K562 (cell line): ENCODE data around the gene CTSH. TPM values are rescaled to one million over a fixed set of nuclear protein-coding genes. Genes with fewer than 3 reads are reported as not detected.

Source experiments
- CXXC5 ChIP-seq: fragments of 250-450 bp; sonication (Bioruptor Pico); IDR thresholded peaks from 2 replicates; pipeline ENCODE4 v1.8.0; 2022; ENCODE audit warnings: inconsistent platforms, mild to moderate bottlenecking, moderate library complexity
- KDM1A ChIP-seq, 2 experiments: fragments of 450-650 bp; IDR thresholded peaks; 2 replicates each; pipeline ENCODE4 v1.6.1; 2016; ENCODE audit warnings: mild to moderate bottlenecking in 2 of 2
- MTA1 ChIP-seq: fragments of 450-650 bp; IDR thresholded peaks from 2 replicates; pipeline ENCODE4 v1.6.1; 2017; ENCODE audit warnings: borderline replicate concordance
- NR2C2 ChIP-seq, 2 experiments: fragments of 200-800 bp in 1 of 2; sonication (Bioruptor generic) in 1 of 2; sonication (generic) in 1 of 2; formaldehyde crosslinking in 1 of 2; IDR thresholded peaks; 2 replicates each; pipeline versions ENCODE4 v1.6.1 to v1.8.0; 2016 to 2022; ENCODE audit warnings: mild to moderate bottlenecking in 1 of 2, missing compliant biosample characterization in 1 of 2, missing genetic modification characterization in 1 of 2, missing genetic modification reagents in 1 of 2
- POLR2B ChIP-seq: fragments of 450-650 bp; IDR thresholded peaks from 2 replicates; pipeline ENCODE4 v1.6.1; 2018; ENCODE audit warnings: low read depth; ENCODE audit not compliant: partially characterized antibody
- RB1 ChIP-seq: fragments of 450-650 bp; IDR thresholded peaks from 2 replicates; pipeline ENCODE4 v1.6.1; 2017; ENCODE audit warnings: low read depth, mild to moderate bottlenecking
- SOX6 ChIP-seq: fragments of 450-650 bp; IDR thresholded peaks from 2 replicates; pipeline ENCODE4 v1.6.1; 2014; ENCODE audit warnings: mild to moderate bottlenecking
- ZNF184 ChIP-seq: sonication (generic); formaldehyde crosslinking; IDR thresholded peaks from 2 replicates; pipeline ENCODE4 v1.5.0; 2020; ENCODE audit warnings: missing genetic modification reagents
- ZNF584 ChIP-seq: fragments of 200-800 bp; sonication (Bioruptor generic); IDR thresholded peaks from 2 replicates; pipeline ENCODE4 v1.6.1; 2016; ENCODE audit warnings: low read depth, mild to moderate bottlenecking, missing genetic modification characterization, missing compliant biosample characterization
- ZNF830 ChIP-seq: fragments of 250-450 bp; sonication (Bioruptor Pico); IDR thresholded peaks from 2 replicates; pipeline ENCODE4 v1.5.0; 2021; ENCODE audit warnings: mild to moderate bottlenecking
- polyA plus RNA-seq, 8 experiments: library from polyadenylated mRNA; depleted of rRNA in 4 of 8; stranded (reverse) in 5 of 8; unstranded in 3 of 8; fragments of >200 nt; fragmentation: Nextera tagmentation in 2 of 8; fragmentation: Illumina TruSeq in 1 of 8; extraction: Ambion mirVana in 2 of 8; extraction: Trizol in 1 of 8; gene quantifications; 2 replicates each; pipeline versions ENCODE4 v1.2.1 to v1.2.3, GENCODE V29; 2011 to 2014; ENCODE audit warnings: inconsistent platforms in 1 of 8, missing spikeins in 1 of 8
- total RNA-seq, 7 experiments: library from RNA; depleted of rRNA in 6 of 7; stranded (reverse); fragments of >200 nt in 6 of 7; fragmentation: Illumina TruSeq in 2 of 7; extraction: Trizol in 2 of 7; gene quantifications; 2 replicates each; pipeline versions ENCODE4 v1.2.1 to v1.2.3, GENCODE V29; 2011 to 2021; ENCODE audit warnings: low replicate concordance in 1 of 7
- TF ChIP-seq, protein P1 (sequence below): fragments of 250-450 bp; sonication (Bioruptor Pico); IDR thresholded peaks from 2 replicates; pipeline ENCODE4 v1.8.0; 2021; ENCODE audit warnings: borderline replicate concordance, mild to moderate bottlenecking, moderate library complexity; ENCODE audit not compliant: poor library complexity, severe bottlenecking
- TF ChIP-seq, protein P2 (sequence below): fragments of 250-450 bp; sonication (Bioruptor Pico); IDR thresholded peaks from 2 replicates; pipeline ENCODE4 v1.4.0; 2020
- TF ChIP-seq, protein P3 (sequence below): sonication (generic); formaldehyde crosslinking; IDR thresholded peaks from 2 replicates; pipeline ENCODE4 v1.8.0; 2022; ENCODE audit warnings: mild to moderate bottlenecking, missing genetic modification reagents
- TF ChIP-seq, protein P4 (sequence below): fragments of 450-650 bp; formaldehyde crosslinking; IDR thresholded peaks from 2 replicates; pipeline ENCODE4 v1.4.0; 2020; ENCODE audit warnings: mild to moderate bottlenecking, moderate library complexity
- TF ChIP-seq, protein P5 (sequence below): fragments of 200-400 bp; formaldehyde crosslinking; IDR thresholded peaks from 2 replicates; pipeline ENCODE4 v1.6.1; 2017; ENCODE audit warnings: mild to moderate bottlenecking, low read depth, low read length, moderate library complexity

Gene CTSH
- total and polyA plus RNA-seq, 9 of the 15 experiments (the other 6 are each of a cell fraction or from before 2014, with no cell fraction given) = 15.0 to 462 (median 173) TPM

DNA sequence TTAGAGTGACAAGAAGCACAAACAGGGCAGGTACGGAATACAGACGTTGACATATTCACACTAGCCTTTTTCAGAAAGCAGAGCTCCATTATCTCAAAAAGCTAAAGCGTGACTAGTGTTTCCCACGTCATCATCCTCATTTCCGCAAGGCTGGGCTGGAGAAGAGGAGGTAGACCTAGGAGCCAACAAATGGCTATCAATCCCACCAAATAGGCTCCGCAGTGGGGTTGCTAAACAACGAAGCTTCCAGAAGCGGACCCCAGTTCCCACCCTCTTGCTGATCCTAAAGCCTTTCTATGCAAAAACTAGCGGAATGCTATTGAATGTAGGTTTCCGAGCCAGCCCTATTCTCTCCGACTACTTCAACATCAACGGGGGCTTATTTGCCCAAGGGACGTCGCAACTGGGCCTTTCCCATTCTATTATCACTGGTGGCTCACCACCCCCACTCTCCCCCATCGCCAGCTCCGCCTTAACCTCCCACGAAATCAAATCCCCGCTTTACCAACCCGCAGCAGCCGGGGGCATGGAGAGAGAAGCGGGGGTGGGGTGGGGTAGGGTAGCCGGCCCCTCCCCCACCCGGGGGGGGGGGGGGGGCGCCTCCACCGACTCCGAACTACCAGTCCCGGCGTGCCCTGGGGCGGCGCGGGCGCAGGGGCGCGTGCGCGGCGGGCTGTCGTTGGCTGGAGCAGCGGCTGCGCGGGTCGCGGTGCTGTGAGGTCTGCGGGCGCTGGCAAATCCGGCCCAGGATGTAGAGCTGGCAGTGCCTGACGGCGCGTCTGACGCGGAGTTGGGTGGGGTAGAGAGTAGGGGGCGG, 72.5 kb downstream of the CTSH start, which contains the start of gene MORF4L1 (continued):
- TF ChIP-seq ZNF830 = no peak
- TF ChIP-seq, protein P1, sequence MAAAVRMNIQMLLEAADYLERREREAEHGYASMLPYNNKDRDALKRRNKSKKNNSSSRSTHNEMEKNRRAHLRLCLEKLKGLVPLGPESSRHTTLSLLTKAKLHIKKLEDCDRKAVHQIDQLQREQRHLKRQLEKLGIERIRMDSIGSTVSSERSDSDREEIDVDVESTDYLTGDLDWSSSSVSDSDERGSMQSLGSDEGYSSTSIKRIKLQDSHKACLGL = no peak
- no peak for TF ChIP-seq SOX6
- TF ChIP-seq ZNF184 (CRISPR knock-in tag) = no peak
- TF ChIP-seq, protein P2, sequence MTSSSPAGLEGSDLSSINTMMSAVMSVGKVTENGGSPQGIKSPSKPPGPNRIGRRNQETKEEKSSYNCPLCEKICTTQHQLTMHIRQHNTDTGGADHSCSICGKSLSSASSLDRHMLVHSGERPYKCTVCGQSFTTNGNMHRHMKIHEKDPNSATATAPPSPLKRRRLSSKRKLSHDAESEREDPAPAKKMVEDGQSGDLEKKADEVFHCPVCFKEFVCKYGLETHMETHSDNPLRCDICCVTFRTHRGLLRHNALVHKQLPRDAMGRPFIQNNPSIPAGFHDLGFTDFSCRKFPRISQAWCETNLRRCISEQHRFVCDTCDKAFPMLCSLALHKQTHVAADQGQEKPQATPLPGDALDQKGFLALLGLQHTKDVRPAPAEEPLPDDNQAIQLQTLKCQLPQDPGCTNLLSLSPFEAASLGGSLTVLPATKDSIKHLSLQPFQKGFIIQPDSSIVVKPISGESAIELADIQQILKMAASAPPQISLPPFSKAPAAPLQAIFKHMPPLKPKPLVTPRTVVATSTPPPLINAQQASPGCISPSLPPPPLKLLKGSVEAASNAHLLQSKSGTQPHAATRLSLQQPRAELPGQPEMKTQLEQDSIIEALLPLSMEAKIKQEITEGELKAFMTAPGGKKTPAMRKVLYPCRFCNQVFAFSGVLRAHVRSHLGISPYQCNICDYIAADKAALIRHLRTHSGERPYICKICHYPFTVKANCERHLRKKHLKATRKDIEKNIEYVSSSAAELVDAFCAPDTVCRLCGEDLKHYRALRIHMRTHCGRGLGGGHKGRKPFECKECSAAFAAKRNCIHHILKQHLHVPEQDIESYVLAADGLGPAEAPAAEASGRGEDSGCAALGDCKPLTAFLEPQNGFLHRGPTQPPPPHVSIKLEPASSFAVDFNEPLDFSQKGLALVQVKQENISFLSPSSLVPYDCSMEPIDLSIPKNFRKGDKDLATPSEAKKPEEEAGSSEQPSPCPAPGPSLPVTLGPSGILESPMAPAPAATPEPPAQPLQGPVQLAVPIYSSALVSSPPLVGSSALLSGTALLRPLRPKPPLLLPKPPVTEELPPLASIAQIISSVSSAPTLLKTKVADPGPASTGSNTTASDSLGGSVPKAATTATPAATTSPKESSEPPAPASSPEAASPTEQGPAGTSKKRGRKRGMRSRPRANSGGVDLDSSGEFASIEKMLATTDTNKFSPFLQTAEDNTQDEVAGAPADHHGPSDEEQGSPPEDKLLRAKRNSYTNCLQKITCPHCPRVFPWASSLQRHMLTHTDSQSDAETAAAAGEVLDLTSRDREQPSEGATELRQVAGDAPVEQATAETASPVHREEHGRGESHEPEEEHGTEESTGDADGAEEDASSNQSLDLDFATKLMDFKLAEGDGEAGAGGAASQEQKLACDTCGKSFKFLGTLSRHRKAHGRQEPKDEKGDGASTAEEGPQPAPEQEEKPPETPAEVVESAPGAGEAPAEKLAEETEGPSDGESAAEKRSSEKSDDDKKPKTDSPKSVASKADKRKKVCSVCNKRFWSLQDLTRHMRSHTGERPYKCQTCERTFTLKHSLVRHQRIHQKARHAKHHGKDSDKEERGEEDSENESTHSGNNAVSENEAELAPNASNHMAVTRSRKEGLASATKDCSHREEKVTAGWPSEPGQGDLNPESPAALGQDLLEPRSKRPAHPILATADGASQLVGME (CRISPR knock-in tag) = no peak
- TF ChIP-seq, protein P3, sequence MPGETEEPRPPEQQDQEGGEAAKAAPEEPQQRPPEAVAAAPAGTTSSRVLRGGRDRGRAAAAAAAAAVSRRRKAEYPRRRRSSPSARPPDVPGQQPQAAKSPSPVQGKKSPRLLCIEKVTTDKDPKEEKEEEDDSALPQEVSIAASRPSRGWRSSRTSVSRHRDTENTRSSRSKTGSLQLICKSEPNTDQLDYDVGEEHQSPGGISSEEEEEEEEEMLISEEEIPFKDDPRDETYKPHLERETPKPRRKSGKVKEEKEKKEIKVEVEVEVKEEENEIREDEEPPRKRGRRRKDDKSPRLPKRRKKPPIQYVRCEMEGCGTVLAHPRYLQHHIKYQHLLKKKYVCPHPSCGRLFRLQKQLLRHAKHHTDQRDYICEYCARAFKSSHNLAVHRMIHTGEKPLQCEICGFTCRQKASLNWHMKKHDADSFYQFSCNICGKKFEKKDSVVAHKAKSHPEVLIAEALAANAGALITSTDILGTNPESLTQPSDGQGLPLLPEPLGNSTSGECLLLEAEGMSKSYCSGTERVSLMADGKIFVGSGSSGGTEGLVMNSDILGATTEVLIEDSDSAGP (CRISPR knock-in tag) = no peak
- TF ChIP-seq, protein P4, sequence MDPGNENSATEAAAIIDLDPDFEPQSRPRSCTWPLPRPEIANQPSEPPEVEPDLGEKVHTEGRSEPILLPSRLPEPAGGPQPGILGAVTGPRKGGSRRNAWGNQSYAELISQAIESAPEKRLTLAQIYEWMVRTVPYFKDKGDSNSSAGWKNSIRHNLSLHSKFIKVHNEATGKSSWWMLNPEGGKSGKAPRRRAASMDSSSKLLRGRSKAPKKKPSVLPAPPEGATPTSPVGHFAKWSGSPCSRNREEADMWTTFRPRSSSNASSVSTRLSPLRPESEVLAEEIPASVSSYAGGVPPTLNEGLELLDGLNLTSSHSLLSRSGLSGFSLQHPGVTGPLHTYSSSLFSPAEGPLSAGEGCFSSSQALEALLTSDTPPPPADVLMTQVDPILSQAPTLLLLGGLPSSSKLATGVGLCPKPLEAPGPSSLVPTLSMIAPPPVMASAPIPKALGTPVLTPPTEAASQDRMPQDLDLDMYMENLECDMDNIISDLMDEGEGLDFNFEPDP (CRISPR knock-in tag) = no peak
- peak in 1 of 2 experiments; percentile 59; a peak in 1 of 4 replicates for TF ChIP-seq KDM1A (IDR thresholded peaks at IDR 0.05)
- peak; percentile 76 for TF ChIP-seq CXXC5 (CRISPR knock-in tag)
- peak; percentile 13 for TF ChIP-seq POLR2B
- no peak for TF ChIP-seq RB1
- no peak for TF ChIP-seq NR2C2 (CRISPR knock-in tag; IDR thresholded peaks at IDR 0.05)
- TF ChIP-seq NR2C2 (tag; IDR thresholded peaks at IDR 0.05) = peak; percentile 45; the same call in 1 of the 2 replicates
- no peak for TF ChIP-seq ZNF584 (CRISPR knock-in tag)
- TF ChIP-seq, protein P5, sequence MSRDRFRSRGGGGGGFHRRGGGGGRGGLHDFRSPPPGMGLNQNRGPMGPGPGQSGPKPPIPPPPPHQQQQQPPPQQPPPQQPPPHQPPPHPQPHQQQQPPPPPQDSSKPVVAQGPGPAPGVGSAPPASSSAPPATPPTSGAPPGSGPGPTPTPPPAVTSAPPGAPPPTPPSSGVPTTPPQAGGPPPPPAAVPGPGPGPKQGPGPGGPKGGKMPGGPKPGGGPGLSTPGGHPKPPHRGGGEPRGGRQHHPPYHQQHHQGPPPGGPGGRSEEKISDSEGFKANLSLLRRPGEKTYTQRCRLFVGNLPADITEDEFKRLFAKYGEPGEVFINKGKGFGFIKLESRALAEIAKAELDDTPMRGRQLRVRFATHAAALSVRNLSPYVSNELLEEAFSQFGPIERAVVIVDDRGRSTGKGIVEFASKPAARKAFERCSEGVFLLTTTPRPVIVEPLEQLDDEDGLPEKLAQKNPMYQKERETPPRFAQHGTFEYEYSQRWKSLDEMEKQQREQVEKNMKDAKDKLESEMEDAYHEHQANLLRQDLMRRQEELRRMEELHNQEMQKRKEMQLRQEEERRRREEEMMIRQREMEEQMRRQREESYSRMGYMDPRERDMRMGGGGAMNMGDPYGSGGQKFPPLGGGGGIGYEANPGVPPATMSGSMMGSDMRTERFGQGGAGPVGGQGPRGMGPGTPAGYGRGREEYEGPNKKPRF = no peak
- TF ChIP-seq MTA1 = peak; percentile 92
